VCaP (cell line): Measurements from ENCODE around the gene DLL3.

Experiments used
- H3K27ac ChIP-seq: fragments of 450-650 bp; 2 replicates; pipeline ENCODE4 v1.5.1; 2017
- CTCF ChIP-seq: fragments of 450-650 bp; conservative IDR thresholded peaks from 2 replicates; pipeline ENCODE4 v1.5.1; 2017; ENCODE audit warnings: mild to moderate bottlenecking, moderate library complexity

DLL3 gene

GRCh38 chr19:39546599-39546998, 47.9 kb downstream of the DLL3 start:
- H3K27ac ChIP-seq, result no peak overlapping the region
- TF ChIP-seq CTCF, result no peak

GRCh38 chr19:39550197-39550596, 51.5 kb downstream of the DLL3 start:
- H3K27ac ChIP-seq, result no peak overlapping the region
- TF ChIP-seq CTCF, result no peak

GRCh38 chr19:39553082-39553652, 54.4 kb downstream of the DLL3 start:
- no peak overlapping the region for H3K27ac ChIP-seq
- no peak for TF ChIP-seq CTCF

- TF ChIP-seq CTCF, result no peak
- no peak overlapping the region for H3K27ac ChIP-seq
These were observed 56.1 kb downstream of the DLL3 start for GRCh38 chr19:39554701-39555311.

GRCh38 chr19:39555883-39556282, 57.1 kb downstream of the DLL3 start:
- no peak for TF ChIP-seq CTCF

More at GRCh38 chr19:39555883-39556282, 57.1 kb downstream of the DLL3 start:
- H3K27ac ChIP-seq, result no peak overlapping the region
